K562 (cell line): ENCODE measurements around the gene PARP1. TPM values are rescaled to one million over a fixed set of nuclear protein-coding genes. Genes with fewer than 3 reads are reported as not detected.

Experiments
- ATAC-seq: fragments of 200-7000 bp; cut with Tn5 transposase; 3 replicates; pipeline ENCODE4 v1.9.1; 2020; ENCODE audit warnings: moderate library complexity
- BruUV-seq: library from RNA; stranded (reverse); fragments of 400-500 nt; replicated peaks from 2 replicates; lab custom pipeline; 2021; lab: Mats Ljungman, UMichigan
- CTCF ChIA-PET: fragments of 300-600 bp; formaldehyde crosslinking; extraction: SDS; loops from one replicate; lab custom pipeline; 2021; ENCODE audit warnings: low intra/inter-chr PET ratio; lab: Yijun Ruan, JAX
- POLR2A ChIA-PET: fragments of 300-600, 350-650 bp; sonication (Branson Sonifier 250); formaldehyde crosslinking; extraction: SDS; loops from one replicate; lab custom pipeline; 2021; ENCODE audit warnings: antibody characterized with exemption, inconsistent platforms; lab: Yijun Ruan, JAX
- DNase-seq, 4 experiments: peaks; one replicate each; pipeline versions ENCODE4 v3.0.0 to v3.0.0-alpha.2; 2011 to 2018; ENCODE audit warnings: low spot score in 3 of 4, mixed read lengths in 3 of 4; ENCODE audit errors: extremely low read depth in 1 of 4
- FAIRE-seq: peaks from 2 replicates; lab custom pipeline; 2011; peaks lifted over from hg19 to GRCh38; lab: Jason Lieb, UNC
- H2AFZ ChIP-seq: 2 replicates; pipeline ENCODE4 v1.6.0; 2011; ENCODE audit warnings: low read depth, low read length, control low read depth, inconsistent platforms
- H3K27ac ChIP-seq: fragments of 200-600 bp; 3 replicates; pipeline ENCODE4 v1.8.0; 2011; ENCODE audit warnings: low read depth, mild to moderate bottlenecking, control low read depth, inconsistent platforms, low read length, moderate library complexity, mixed read lengths; ENCODE audit errors: extremely low read depth
- H3K27me3 ChIP-seq, 2 experiments: fragments of 300-600 bp in 1 of 2; 2 replicates in 1 of 2; 3 replicates in 1 of 2; pipeline versions ENCODE4 v1.6.0 to v1.8.0; 2011; ENCODE audit warnings: inconsistent platforms in 2 of 2, low read length in 2 of 2, mild to moderate bottlenecking in 1 of 2, mixed read lengths in 1 of 2, moderate library complexity in 1 of 2; ENCODE audit not compliant: control insufficient read depth in 2 of 2, insufficient read depth in 2 of 2
- H3K36me3 ChIP-seq: fragments of 300-600 bp; 3 replicates; pipeline ENCODE4 v1.8.0; 2011; ENCODE audit warnings: mild to moderate bottlenecking, low read length, inconsistent platforms; ENCODE audit not compliant: control insufficient read depth, insufficient read depth
- H3K4me1 ChIP-seq, 2 experiments: fragments of 200-600 bp in 1 of 2; replicated peaks in 1 of 2; 2 replicates in 1 of 2; 3 replicates in 1 of 2; pipeline versions ENCODE4 v1.5.1 to v1.8.0; 2011; ENCODE audit warnings: inconsistent platforms in 2 of 2, low read length in 2 of 2, mild to moderate bottlenecking in 1 of 2, mixed read lengths in 1 of 2, moderate library complexity in 1 of 2; ENCODE audit not compliant: control insufficient read depth in 2 of 2, insufficient read depth in 2 of 2
- H3K4me2 ChIP-seq: 2 replicates; pipeline ENCODE4 v1.6.1; 2011; ENCODE audit warnings: low read length, control low read depth, inconsistent platforms, mixed read lengths; ENCODE audit not compliant: insufficient read depth
- H3K4me3 ChIP-seq: fragments of 200-600 bp; sonication (generic), shearing (Covaris generic); 2 replicates; pipeline ENCODE4 v1.5.1; 2016; ENCODE audit warnings: control low read depth, inconsistent platforms
- H3K79me2 ChIP-seq: fragments of 200-600 bp; 3 replicates; pipeline ENCODE4 v1.8.0; 2011; ENCODE audit warnings: low read length, inconsistent platforms; ENCODE audit not compliant: control insufficient read depth, insufficient read depth
- H3K9ac ChIP-seq, 2 experiments: 2 replicates each; pipeline versions ENCODE4 v1.6.0 to v1.6.1; 2011; ENCODE audit warnings: low read depth in 2 of 2, low read length in 2 of 2, control low read depth in 1 of 2, inconsistent platforms in 1 of 2, mild to moderate bottlenecking in 1 of 2, mixed read lengths in 1 of 2; ENCODE audit not compliant: insufficient read depth in 1 of 2
- H3K9me1 ChIP-seq: one replicate; pipeline ENCODE4 v1.6.0; 2011; ENCODE audit warnings: inconsistent platforms, mild to moderate bottlenecking, low read length, moderate library complexity; ENCODE audit not compliant: control insufficient read depth, insufficient read depth
- H3K9me3 ChIP-seq: replicated peaks from 2 replicates; pipeline ENCODE4 v1.5.1; 2011; ENCODE audit warnings: low read depth, low read length, inconsistent platforms; ENCODE audit not compliant: control insufficient read depth, insufficient read depth
- H4K20me1 ChIP-seq: replicated peaks from 2 replicates; pipeline ENCODE4 v1.6.1; 2011; ENCODE audit warnings: low read length, inconsistent platforms, mixed read lengths; ENCODE audit not compliant: control insufficient read depth, insufficient read depth
- ATF4 ChIP-seq: fragments of 450-650 bp; formaldehyde crosslinking; IDR thresholded peaks from 2 replicates; pipeline ENCODE4 v1.4.0; 2022; ENCODE audit warnings: mild to moderate bottlenecking, moderate library complexity
- CAMTA2 ChIP-seq: fragments of 250-450 bp; sonication (Bioruptor Pico); conservative IDR thresholded peaks from 2 replicates; pipeline ENCODE4 v1.5.1; 2022
- CEBPB ChIP-seq: fragments of 450-650 bp; IDR thresholded peaks from 2 replicates; pipeline ENCODE4 v1.6.1; 2016; ENCODE audit warnings: missing genetic modification characterization, missing compliant biosample characterization
- GABPA ChIP-seq: fragments of 200-800 bp; sonication (Bioruptor generic); conservative IDR thresholded peaks from 2 replicates; pipeline ENCODE4 v1.6.1; 2016; ENCODE audit warnings: low read depth, missing genetic modification characterization, missing compliant biosample characterization
- MBD1 ChIP-seq: fragments of 250-450 bp; sonication (Bioruptor Pico); IDR thresholded peaks from 2 replicates; pipeline ENCODE4 v1.8.0; 2022; ENCODE audit warnings: inconsistent platforms
- MLLT1 ChIP-seq, 2 experiments: fragments of 450-650 bp; IDR thresholded peaks; 2 replicates each; pipeline ENCODE4 v1.6.1; 2016
- PTRF ChIP-seq: fragments of 450-650 bp; IDR thresholded peaks from 2 replicates; pipeline ENCODE4 v1.6.1; 2016; ENCODE audit warnings: mild to moderate bottlenecking, missing genetic modification characterization, missing compliant biosample characterization
- SMAD4 ChIP-seq: fragments of 250-450 bp; sonication (Bioruptor Pico); conservative IDR thresholded peaks from 2 replicates; pipeline ENCODE4 v1.8.0; 2021; ENCODE audit warnings: inconsistent platforms, mild to moderate bottlenecking, moderate library complexity
- SOX6 ChIP-seq: fragments of 450-650 bp; IDR thresholded peaks from 2 replicates; pipeline ENCODE4 v1.6.1; 2014; ENCODE audit warnings: mild to moderate bottlenecking
- SUPT5H ChIP-seq: fragments of 450-650 bp; IDR thresholded peaks from 2 replicates; pipeline ENCODE4 v1.6.1; 2016
- TOE1 ChIP-seq, 2 experiments: fragments of 450-650 bp in 1 of 2; sonication (generic) in 1 of 2; formaldehyde crosslinking in 1 of 2; IDR thresholded peaks; 2 replicates each; pipeline versions ENCODE4 v1.7.1 to v1.8.0; 2016 to 2022; ENCODE audit warnings: borderline replicate concordance in 2 of 2, mild to moderate bottlenecking in 2 of 2, antibody characterized with exemption in 1 of 2, inconsistent platforms in 1 of 2, low read depth in 1 of 2, missing genetic modification reagents in 1 of 2, moderate library complexity in 1 of 2
- YY1 ChIP-seq, 3 experiments: IDR thresholded peaks; 2 replicates each; pipeline ENCODE4 v1.6.1; 2011; ENCODE audit warnings: low read length in 2 of 3, mild to moderate bottlenecking in 2 of 3, moderate library complexity in 2 of 3, borderline replicate concordance in 1 of 3, control low read depth in 1 of 3, low read depth in 1 of 3; ENCODE audit not compliant: insufficient read depth in 3 of 3, insufficient replicate concordance in 2 of 3, control insufficient read depth in 1 of 3, insufficient read length in 1 of 3; ENCODE audit errors: extremely low read depth in 1 of 3
- ZNF583 ChIP-seq: fragments of 250-450 bp; sonication (Bioruptor Pico); IDR thresholded peaks from 2 replicates; pipeline ENCODE4 v1.4.0; 2020
- WGBS: fragments of 100-300 bp; shearing (Covaris generic); methylation state at CpG from one replicate; pipeline ENCODE4 v1.1.6; 2016; ENCODE audit warnings: low coverage, mixed read lengths; ENCODE audit not compliant: insufficient coverage; ENCODE audit errors: missing lambda C conversion rate; 5-methylcytosine and 5-hydroxymethylcytosine counted together
- in situ Hi-C: fragments of 300-500 bp; cut with MboI; formaldehyde crosslinking; loops from 4 replicates; pipeline ENCODE4 v1.15.0; 2018; ENCODE audit warnings: inconsistent platforms, mixed read lengths
- intact Hi-C: fragments of 100-400 bp; cut with micrococcal nuclease; formaldehyde crosslinking; loops from 2 replicates; pipeline ENCODE4 v1.14.2; 2022
- polyA plus RNA-seq, 8 experiments: library from polyadenylated mRNA; depleted of rRNA in 4 of 8; stranded (reverse) in 5 of 8; unstranded in 3 of 8; fragments of >200 nt; fragmentation: Nextera tagmentation in 2 of 8; fragmentation: Illumina TruSeq in 1 of 8; extraction: Ambion mirVana in 2 of 8; extraction: Trizol in 1 of 8; gene quantifications; 2 replicates each; pipeline versions ENCODE4 v1.2.1 to v1.2.3, GENCODE V29; 2011 to 2014; ENCODE audit warnings: inconsistent platforms in 1 of 8, missing spikeins in 1 of 8
- total RNA-seq, 7 experiments: library from RNA; depleted of rRNA in 6 of 7; stranded (reverse); fragments of >200 nt in 6 of 7; fragmentation: Illumina TruSeq in 2 of 7; extraction: Trizol in 2 of 7; gene quantifications; 2 replicates each; pipeline versions ENCODE4 v1.2.1 to v1.2.3, GENCODE V29; 2011 to 2021; ENCODE audit warnings: low replicate concordance in 1 of 7

Gene PARP1
- total and polyA plus RNA-seq, 9 of the 15 experiments (the other 6 are each of a cell fraction or from before 2014, with no cell fraction given) = 121 to 306 (median 250) TPM

GRCh38 chr1:226409392-226409791, 1.5 kb upstream of the PARP1 start (continued):
- no peak for TF ChIP-seq CAMTA2
- TF ChIP-seq, all 486 proteins: peak for 0

- DNase-seq (no peak), ATAC-seq (no peak), FAIRE-seq (peak; percentile 23)
- Histone ChIP-seq H3K9me3 (0 out of 2 replicates have a peak, but pooled peaks cover 2% of the 10 kb centered on the region), H3K27ac (peak overlapping the region; percentile 84), H3K4me1 (peaks cover 29 to 30% of the 10 kb centered on the region in 2 experiments), H3K4me3 (peak overlapping the region; percentile 78), H3K4me2 (peak overlapping the region; percentile 61), H2AFZ (peak overlapping the region; percentile 89), H3K79me2 (peaks cover 43% of the 10 kb centered on the region), H4K20me1 (peaks cover 15% of the 10 kb centered on the region), H3K9me1 (peaks cover 8% of the 10 kb centered on the region), H3K9ac (peak overlapping the region; percentile 66 to 76; a peak in 3 of 4 replicates), H3K36me3 (peaks cover 16% of the 10 kb centered on the region; the same call in 2 of the 3 replicates), H3K27me3 (peaks cover under 1 to 4% of the 10 kb centered on the region in 2 experiments; a peak in 2 of 5 replicates)
- BruUV-seq = TSS peak; percentile 85
- POLR2A ChIA-PET = interaction anchor here (0.6 to 2.9 kb wide), 14 partner anchors 12 to 1233 kb away, joined by 3 to 14 read pairs (median 4); partner anchors contain the start of gene LIN9
- in situ Hi-C loops = no loop called here
- intact Hi-C loops = loop anchor here (5.0 kb wide), 2 partner anchors 101 to 206 kb away; partner anchors contain the start of gene LIN9
- CTCF ChIA-PET = interaction anchor here (0.6 kb wide), 3 partner anchors 300 to 1613 kb away, joined by 3 to 4 read pairs (median 4); no protein-coding TSS in a partner anchor
- 65% methylated on average over 25 of the region's 25 CpGs for WGBS
- TF ChIP-seq MLLT1 (IDR thresholded peaks at IDR 0.05) (peak in 1 of 2 experiments; percentile 48; a peak in 1 of 4 replicates), SMAD4 (CRISPR knock-in tag) (no peak), SOX6 (0 out of 2 replicates have a peak, but pooled peaks have one; percentile 0), GABPA (tag) (peak; percentile 50), MBD1 (0 out of 2 replicates have a peak, but pooled peaks have one; percentile 71), TOE1 (IDR thresholded peaks at IDR 0.05; ENCODE audit: borderline replicate concordance) (no peak), TOE1 (CRISPR knock-in tag; IDR thresholded peaks at IDR 0.05; ENCODE audit: borderline replicate concordance, low read depth) (no peak), ZNF583 (CRISPR knock-in tag) (no peak), PTRF (tag) (0 out of 2 replicates have a peak, but pooled peaks have one; percentile 23), ATF4 (CRISPR knock-in tag) (no peak), YY1 (IDR thresholded peaks at IDR 0.05; ENCODE audit: borderline replicate concordance in 1 of 3, control insufficient read depth in 1 of 3, extremely low read depth in 1 of 3, insufficient read depth in 3 of 3, insufficient read length in 1 of 3, insufficient replicate concordance in 2 of 3, low read depth in 1 of 3, low read length in 2 of 3) (peak; percentile 33 to 81 (median 56)), CEBPB (tag) (peak; percentile 76), SUPT5H (0 out of 2 replicates have a peak, but pooled peaks have one; percentile 7)
Measured at GRCh38 chr1:226408285-226409184, 642 bp upstream of the PARP1 start.
